ENCODE results near the gene OGA. TPM values are rescaled to one million over a fixed set of nuclear protein-coding genes. Genes with fewer than 3 reads are reported as not detected.

OGA gene
- total and polyA plus RNA-seq, 2 of the 8 experiments (the other 6 are each of a cell fraction or from before 2014, with no cell fraction given): 31.2 to 107 TPM

DNA sequence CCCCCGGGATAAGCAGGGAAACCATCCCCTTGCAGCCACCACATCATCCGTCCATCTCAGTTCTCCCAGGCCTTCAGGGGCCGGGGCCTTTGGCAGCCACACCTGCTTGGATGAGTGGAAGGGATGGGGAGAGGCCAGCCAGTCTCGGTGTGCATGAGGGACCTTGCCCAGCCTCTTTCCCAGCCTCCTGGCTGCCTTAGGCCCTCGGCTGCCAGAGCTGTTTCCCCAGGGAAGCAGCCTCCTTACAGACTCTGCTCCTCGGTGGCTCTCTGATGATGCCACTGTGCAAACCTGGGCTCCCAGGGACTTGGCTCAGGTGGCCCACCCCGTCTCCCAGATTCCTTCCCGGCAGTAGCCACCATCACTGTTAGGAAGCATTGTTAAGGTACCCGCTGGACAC is 57.0 kb downstream of the OGA start:
- Histone ChIP-seq H3K14ac (ENCODE audit: insufficient read length) (no peak overlapping the region), H2AFZ (ENCODE audit: low read length) (no peak overlapping the region), H3K27ac (ENCODE audit: low read depth, low read length) (no peak overlapping the region), H3K56ac (replicated peaks; ENCODE audit: insufficient read length, low read depth, low read length) (no peak overlapping the region), H2BK120ac (replicated peaks; ENCODE audit: low read depth, low read length) (no peak overlapping the region), H3K23ac (ENCODE audit: insufficient read length) (no peak overlapping the region), H3K79me2 (ENCODE audit: control insufficient read depth in 1 of 2, insufficient read depth in 2 of 2, low read length in 2 of 2) (no peaks in the 10 kb centered on the region), H3K9me3 (ENCODE audit: insufficient read depth in 2 of 2, low read depth in 1 of 2, low read length in 1 of 2) (no peaks in the 10 kb centered on the region), H3K79me1 (ENCODE audit: low read depth, low read length) (no peaks in the 10 kb centered on the region), H3K9ac (replicated peaks in 1 of 4; ENCODE audit: extremely low read depth in 1 of 4, low read depth in 3 of 4, low read length in 3 of 4) (no peak overlapping the region), H2AK5ac (ENCODE audit: low read depth, low read length) (no peak overlapping the region), H4K20me1 (replicated peaks in 1 of 2; ENCODE audit: control insufficient read depth in 1 of 2, insufficient read depth in 2 of 2, low read length in 2 of 2) (no peaks in the 10 kb centered on the region), H4K91ac (replicated peaks; ENCODE audit: insufficient read length, low read length) (no peak overlapping the region), H3K27me3 (replicated peaks in 1 of 4; ENCODE audit: control insufficient read depth in 3 of 4, extremely low read depth in 1 of 4, insufficient read depth in 3 of 4, low read length in 3 of 4) (peaks cover 0 to 5% (median 4%) of the 10 kb centered on the region in 4 experiments; a peak in 3 of 7 replicates), H2BK20ac (ENCODE audit: low read length) (0 out of 2 replicates have a peak overlapping the region, but pooled peaks have one; percentile 57), H2BK15ac (ENCODE audit: low read length) (peak overlapping the region; percentile 8; the same call in 1 of the 2 replicates), H4K5ac (ENCODE audit: insufficient read length, low read depth, low read length) (no peak overlapping the region), H3K36me3 (ENCODE audit: control insufficient read depth in 2 of 4, insufficient read depth in 4 of 4, low read length in 3 of 4) (no peaks in the 10 kb centered on the region), H2BK12ac (ENCODE audit: low read depth, low read length) (no peak overlapping the region), H3K4me1 (replicated peaks in 1 of 4; ENCODE audit: control insufficient read depth in 3 of 4, insufficient read depth in 4 of 4, low read length in 3 of 4) (peaks cover 0 to 9% (median 7%) of the 10 kb centered on the region in 4 experiments; a peak in 6 of 7 replicates), H3K4me2 (ENCODE audit: insufficient read depth in 1 of 2, low read depth in 2 of 2, low read length in 2 of 2) (no peak overlapping the region), H2BK5ac (ENCODE audit: low read depth, low read length) (no peak overlapping the region), H3K4me3 (ENCODE audit: extremely low read depth in 1 of 4, insufficient read depth in 2 of 4, low read depth in 3 of 4, low read length in 4 of 4) (no peak overlapping the region), H4K8ac (ENCODE audit: extremely low read depth, insufficient read depth, low read length) (no peak overlapping the region; the same call in 1 of the 2 replicates), H3K23me2 (ENCODE audit: low read depth, low read length) (no peaks in the 10 kb centered on the region), H3K4ac (replicated peaks; ENCODE audit: insufficient read length, low read depth, low read length) (no peak overlapping the region), H3K18ac (ENCODE audit: extremely low read depth, low read length) (no peak overlapping the region)
- DNase-seq (ENCODE audit: low read depth in 1 of 2, low spot score in 2 of 2) (no peak), FAIRE-seq (no peak)
- POLR2A ChIA-PET (ENCODE audit: partially characterized antibody): interaction anchor here (4.1 kb wide), 1 partner anchor 11 kb away, joined by 19 read pairs; no protein-coding TSS in a partner anchor
- CTCF ChIA-PET (ENCODE audit: partially characterized antibody): interaction anchor here (0.8 to 8.8 kb wide), 6 partner anchors 9 to 164 kb away, joined by 3 to 89 read pairs (median 4); no protein-coding TSS in a partner anchor
- WGBS, 2 experiments (ENCODE audit: extremely low coverage in 1 of 2, insufficient coverage in 1 of 2, insufficient read length in 1 of 2, insufficient replicate concordance in 2 of 2, low coverage in 1 of 2, low lambda C conversion rate in 2 of 2, missing lambda C conversion rate in 1 of 2): 92% methylated on average over 9 of the region's 9 CpGs; no CpG with 5 or more reads in 1 of the 2 experiments
- TF ChIP-seq, protein P1, sequence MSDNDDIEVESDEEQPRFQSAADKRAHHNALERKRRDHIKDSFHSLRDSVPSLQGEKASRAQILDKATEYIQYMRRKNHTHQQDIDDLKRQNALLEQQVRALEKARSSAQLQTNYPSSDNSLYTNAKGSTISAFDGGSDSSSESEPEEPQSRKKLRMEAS (IDR thresholded peaks at IDR 0.05): no peak
- no peak for TF ChIP-seq CEBPB (IDR thresholded peaks at IDR 0.05; ENCODE audit: low read depth, low read length)
- TF ChIP-seq, protein P2, sequence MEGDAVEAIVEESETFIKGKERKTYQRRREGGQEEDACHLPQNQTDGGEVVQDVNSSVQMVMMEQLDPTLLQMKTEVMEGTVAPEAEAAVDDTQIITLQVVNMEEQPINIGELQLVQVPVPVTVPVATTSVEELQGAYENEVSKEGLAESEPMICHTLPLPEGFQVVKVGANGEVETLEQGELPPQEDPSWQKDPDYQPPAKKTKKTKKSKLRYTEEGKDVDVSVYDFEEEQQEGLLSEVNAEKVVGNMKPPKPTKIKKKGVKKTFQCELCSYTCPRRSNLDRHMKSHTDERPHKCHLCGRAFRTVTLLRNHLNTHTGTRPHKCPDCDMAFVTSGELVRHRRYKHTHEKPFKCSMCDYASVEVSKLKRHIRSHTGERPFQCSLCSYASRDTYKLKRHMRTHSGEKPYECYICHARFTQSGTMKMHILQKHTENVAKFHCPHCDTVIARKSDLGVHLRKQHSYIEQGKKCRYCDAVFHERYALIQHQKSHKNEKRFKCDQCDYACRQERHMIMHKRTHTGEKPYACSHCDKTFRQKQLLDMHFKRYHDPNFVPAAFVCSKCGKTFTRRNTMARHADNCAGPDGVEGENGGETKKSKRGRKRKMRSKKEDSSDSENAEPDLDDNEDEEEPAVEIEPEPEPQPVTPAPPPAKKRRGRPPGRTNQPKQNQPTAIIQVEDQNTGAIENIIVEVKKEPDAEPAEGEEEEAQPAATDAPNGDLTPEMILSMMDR (IDR thresholded peaks at IDR 0.05; ENCODE audit: control extremely low read depth in 1 of 3, insufficient read depth in 1 of 3, low read depth in 1 of 3, low read length in 3 of 3): no peak
- no peak for TF ChIP-seq NANOG (IDR thresholded peaks at IDR 0.05; ENCODE audit: insufficient read depth, low read depth, low read length, poor library complexity, severe bottlenecking)
- no peak for TF ChIP-seq RBBP5 (IDR thresholded peaks at IDR 0.05; ENCODE audit: borderline replicate concordance, low read depth, low read length)
- no peak for TF ChIP-seq HDAC6 (IDR thresholded peaks at IDR 0.05; ENCODE audit: low read depth, low read length)
- TF ChIP-seq SRF (IDR thresholded peaks at IDR 0.05; ENCODE audit: low read depth, low read length): no peak
- TF ChIP-seq JUND (IDR thresholded peaks at IDR 0.05; ENCODE audit: low read length): no peak
- TF ChIP-seq TCF12 (IDR thresholded peaks at IDR 0.05; ENCODE audit: low read depth, low read length): no peak
- TF ChIP-seq, protein P3, sequence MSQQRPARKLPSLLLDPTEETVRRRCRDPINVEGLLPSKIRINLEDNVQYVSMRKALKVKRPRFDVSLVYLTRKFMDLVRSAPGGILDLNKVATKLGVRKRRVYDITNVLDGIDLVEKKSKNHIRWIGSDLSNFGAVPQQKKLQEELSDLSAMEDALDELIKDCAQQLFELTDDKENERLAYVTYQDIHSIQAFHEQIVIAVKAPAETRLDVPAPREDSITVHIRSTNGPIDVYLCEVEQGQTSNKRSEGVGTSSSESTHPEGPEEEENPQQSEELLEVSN (IDR thresholded peaks at IDR 0.05): no peak

Measured in H1 (cell line).